ELF-1 (cell line): ENCODE measurements around the gene TBC1D21.

Experiments
- DNase-seq: peaks from one replicate; pipeline ENCODE4 v3.0.0-alpha.2; 2016; ENCODE audit warnings: low read depth, low spot score

The TBC1D21 gene

GRCh38 chr15:73858062-73858461, 15.3 kb upstream of the TBC1D21 start:
- no peak for DNase-seq

- DNase-seq: no peak
Measured at GRCh38 chr15:73862276-73862675, 11.1 kb upstream of the TBC1D21 start.

- DNase-seq: no peak
Measured at GRCh38 chr15:73865379-73865778, 8.0 kb upstream of the TBC1D21 start.

DNA sequence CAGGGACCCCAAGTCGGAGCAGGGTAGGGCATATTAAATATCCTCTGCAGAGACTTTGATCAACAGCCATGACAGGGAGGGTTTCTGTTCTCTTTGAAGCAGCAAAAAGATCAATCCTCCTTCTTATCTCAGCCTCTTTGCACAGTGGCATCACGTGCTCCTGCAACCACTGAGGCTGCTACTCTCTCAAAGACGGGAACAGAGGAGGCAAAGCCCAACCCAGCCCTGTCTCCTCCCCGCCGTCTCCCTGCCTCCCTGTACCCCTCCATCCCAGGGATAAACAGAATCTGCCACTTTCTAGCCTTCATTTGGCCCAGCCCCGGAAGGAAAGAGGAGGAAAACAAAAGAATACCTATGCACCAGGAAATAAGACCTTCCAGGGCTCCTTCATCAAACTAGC, 7.5 kb upstream of the TBC1D21 start:
- no peak for DNase-seq

GRCh38 chr15:73866481-73866880, 6.9 kb upstream of the TBC1D21 start:
- no peak for DNase-seq

GRCh38 chr15:73866881-73867410, 6.4 kb upstream of the TBC1D21 start:
- DNase-seq: peak; percentile 62

DNA sequence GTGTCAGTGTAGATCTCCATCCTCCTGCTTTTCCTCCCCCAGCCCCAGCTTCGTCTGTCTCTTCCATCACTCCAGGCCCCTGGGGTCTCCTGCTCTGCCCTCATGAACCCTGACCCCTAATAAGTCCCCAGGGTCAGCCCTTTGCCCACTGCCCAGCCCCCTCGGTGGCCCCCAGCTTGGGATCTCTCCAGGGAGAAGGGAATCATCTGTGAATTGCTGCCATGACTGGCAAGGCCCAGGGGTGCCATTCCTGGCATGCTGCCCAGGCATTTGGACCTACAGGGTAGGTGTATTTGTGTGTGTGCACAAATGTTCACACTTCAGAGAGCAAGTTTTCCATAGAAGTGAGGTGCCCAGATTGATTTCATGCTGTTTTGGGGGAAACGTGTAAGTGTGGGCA, 5.9 kb upstream of the TBC1D21 start:
- DNase-seq: no peak

DNA sequence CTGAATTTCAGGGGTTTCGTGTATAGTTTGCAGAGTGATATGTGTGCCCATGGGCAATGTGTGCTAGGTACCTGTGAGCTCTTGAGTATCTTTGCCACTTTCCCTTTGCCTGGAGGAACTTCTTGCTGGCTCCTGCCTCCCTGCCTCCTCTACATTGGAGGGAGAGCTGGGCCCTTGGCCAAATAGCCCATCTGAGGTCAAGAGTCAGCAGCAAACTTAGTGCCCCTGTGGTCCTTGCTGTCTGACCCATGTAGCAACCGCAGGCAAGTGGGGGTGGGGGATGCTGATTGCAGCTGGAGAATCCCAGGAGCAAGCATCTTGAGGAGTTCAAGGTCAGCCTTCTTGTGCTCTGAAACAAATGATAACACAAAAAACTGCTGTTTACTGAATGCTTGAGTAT, 5.4 kb upstream of the TBC1D21 start:
- no peak for DNase-seq

GRCh38 chr15:73869216-73869995, 4.0 kb upstream of the TBC1D21 start:
- DNase-seq: no peak

GRCh38 chr15:73870700-73871408, 2.5 kb upstream of the TBC1D21 start:
- no peak for DNase-seq

DNA sequence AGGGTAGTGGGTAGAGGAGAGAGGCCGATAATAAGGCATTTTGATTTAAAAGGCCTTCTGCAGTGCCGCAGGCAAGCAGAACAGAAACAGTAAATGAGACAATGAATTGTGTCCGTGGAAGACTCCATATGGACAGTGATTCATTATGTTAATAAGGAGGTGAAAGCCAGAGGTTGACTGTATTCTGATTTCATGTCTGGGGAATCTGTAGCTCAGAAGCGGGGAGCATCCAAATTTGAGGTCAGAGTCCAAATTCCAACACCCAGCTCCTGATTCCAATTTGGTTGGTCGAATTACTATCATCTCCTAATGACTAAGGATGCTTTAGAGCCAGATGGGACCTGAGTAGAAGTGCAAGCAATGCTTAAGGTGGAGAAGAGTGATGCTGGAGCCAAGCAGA, 1.0 kb upstream of the TBC1D21 start:
- DNase-seq: no peak

DNA sequence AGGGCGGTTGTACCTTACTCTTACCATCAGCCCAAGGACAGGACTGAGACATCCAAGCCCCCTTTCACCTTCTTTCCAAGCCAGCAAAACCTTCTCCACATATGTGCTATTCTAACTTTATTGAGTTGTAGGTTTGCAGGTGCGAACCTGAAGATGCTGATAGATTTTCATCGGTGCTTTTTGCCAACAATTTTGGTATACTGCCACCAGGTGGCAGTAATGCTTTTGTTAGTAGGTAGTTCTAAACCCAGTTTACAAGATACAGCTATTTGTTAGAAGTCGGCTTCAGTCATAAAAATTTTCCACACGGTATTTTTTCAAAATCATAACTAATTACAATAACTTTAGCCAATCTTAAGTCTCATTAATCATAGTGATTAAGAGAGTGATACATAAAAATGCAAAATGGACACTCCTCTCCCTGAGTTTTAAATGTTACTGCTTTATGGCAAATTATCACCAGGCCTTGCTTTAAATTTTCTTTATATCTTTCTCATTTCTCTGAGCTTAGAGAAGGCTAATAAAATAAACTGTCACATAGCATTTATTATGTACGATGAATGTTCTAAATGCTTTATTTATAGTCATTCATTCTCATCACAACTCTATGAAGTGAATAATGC, 636 bp downstream of the TBC1D21 start:
- peak; percentile 45 for DNase-seq

DNA sequence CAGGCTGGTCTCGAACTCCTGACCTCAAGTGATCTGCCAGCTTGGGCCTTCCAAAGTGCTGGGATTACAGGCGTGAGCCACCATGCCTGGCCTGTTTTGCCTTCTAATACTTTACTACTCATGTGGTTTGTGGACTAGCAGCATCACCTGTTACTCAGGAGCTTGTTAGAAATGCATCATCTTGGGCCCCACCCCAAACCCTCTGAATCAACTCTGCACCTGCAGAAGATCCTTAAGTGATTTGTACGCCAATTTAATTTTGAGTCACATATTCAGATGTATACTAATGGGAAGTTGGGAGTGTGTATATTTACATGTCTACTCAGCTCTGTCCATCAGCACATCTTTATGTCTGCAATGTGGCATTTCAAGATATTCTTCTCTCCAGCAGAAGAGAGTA, 6.1 kb downstream of the TBC1D21 start:
- DNase-seq: no peak

GRCh38 chr15:73881579-73882320, 8.4 kb downstream of the TBC1D21 start:
- no peak for DNase-seq

DNA sequence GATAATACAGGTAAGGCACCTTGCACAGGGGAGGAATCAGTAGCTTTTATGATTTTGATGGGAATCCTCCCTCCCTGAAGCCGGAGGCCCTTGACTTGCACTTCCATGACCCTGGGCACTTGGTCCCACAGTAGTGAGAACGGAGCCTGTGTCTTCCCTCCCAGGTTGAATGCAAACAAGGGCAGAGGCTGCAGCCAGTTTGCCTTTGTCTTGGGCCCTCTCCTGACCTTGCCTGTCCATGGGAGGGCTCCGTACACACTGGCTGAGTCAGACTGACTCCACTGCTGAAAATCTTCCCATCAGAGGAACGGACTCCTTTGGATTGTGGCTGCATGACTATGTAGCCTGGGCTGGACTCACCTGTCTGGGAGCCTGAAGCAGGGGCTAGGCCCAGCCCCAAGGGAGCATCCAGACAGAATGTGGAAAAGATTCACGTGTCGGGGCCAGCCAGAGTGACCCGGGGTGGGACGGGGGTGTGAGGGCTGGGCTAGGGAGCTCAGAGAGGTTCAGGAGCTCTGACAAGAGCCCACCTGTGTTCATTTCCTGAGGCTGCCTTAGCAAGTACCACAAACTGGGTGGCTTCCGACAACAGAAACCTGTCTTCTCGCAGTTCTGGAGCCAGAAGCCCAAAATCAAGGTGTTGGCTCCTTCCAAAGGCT, 9.5 kb downstream of the TBC1D21 start:
- DNase-seq: no peak

GRCh38 chr15:73884159-73884558, 10.8 kb downstream of the TBC1D21 start:
- no peak for DNase-seq

GRCh38 chr15:73885954-73886700, 12.8 kb downstream of the TBC1D21 start:
- no peak for DNase-seq

DNA sequence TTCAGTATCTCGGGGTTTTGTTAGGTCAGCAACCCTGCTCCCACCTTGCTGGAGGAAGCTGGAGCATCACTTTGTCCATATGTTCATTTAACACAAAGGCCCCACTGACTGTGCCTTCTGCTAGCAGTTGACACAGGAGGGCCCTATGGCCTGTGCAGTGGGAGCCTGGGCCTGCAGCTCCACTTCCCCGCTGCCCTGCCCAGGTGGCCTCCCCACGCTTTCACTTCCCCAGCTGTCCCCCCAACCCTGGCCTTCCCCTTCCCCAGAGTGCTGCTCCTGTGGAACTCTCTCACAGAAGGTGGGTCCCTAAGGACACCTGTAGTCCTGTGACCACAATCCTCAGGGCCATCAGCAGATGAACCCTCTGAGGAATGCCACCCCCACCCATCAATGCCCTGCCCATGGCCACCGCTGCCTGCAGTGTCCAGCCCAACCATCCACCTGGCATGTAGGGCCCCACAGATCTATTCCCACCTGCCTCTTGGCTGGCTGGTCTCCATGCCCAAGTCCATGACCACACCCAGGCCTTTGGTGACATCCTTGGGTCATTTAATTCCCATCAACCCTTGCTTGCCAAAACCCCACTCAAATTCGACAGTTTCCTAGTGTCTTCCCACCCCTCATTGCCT, 13.5 kb downstream of the TBC1D21 start:
- no peak for DNase-seq

- DNase-seq: no peak
Measured at GRCh38 chr15:73887481-73887880, 14.1 kb downstream of the TBC1D21 start.
